Naive thymus-derived CD4-positive, alpha-beta T cell (primary cell): Measurements from ENCODE around the gene DRAP1. TPM values are rescaled to one million over a fixed set of nuclear protein-coding genes. Genes with fewer than 3 reads are reported as not detected.

Experiments used
- ATAC-seq: fragments of 150-1000 bp; cut with Tn5 transposase; 2 replicates; pipeline ENCODE4 v1.10.0; 2021; ENCODE audit warnings: mild to moderate bottlenecking, moderate library complexity
- CTCF ChIA-PET: fragments of 350-600 bp; sonication (Branson Sonifier 250); formaldehyde crosslinking; loops from one replicate; lab custom pipeline; 2021; ENCODE audit warnings: antibody characterized with exemption; lab: Charles Lee
- POLR2A ChIA-PET: fragments of 350-600 bp; sonication (Branson Sonifier 250); formaldehyde crosslinking; loops from one replicate; lab custom pipeline; 2021; ENCODE audit warnings: antibody characterized with exemption, inconsistent platforms; lab: Charles Lee
- DNase-seq, 9 donors: peaks; one replicate each; pipeline versions ENCODE4 v3.0.0 to v3.0.0-alpha.2; 2020 to 2022; ENCODE audit warnings: mixed read lengths in 1 of 9
- H3K27ac ChIP-seq: one replicate; pipeline ENCODE4 v1.7.0; 2013; ENCODE audit warnings: mild to moderate bottlenecking, low read depth, low read length, moderate library complexity
- H3K27me3 ChIP-seq, 2 donors: one replicate each; pipeline ENCODE4 v1.7.0; 2013; ENCODE audit warnings: low read length in 2 of 2, mild to moderate bottlenecking in 2 of 2, moderate library complexity in 2 of 2; ENCODE audit not compliant: control insufficient read depth in 2 of 2, insufficient read depth in 2 of 2
- H3K36me3 ChIP-seq, 3 experiments: 1 replicate in 2 of 3; 2 replicates in 1 of 3; pipeline ENCODE4 v1.7.0; 2013; ENCODE audit warnings: low read length in 3 of 3, mild to moderate bottlenecking in 3 of 3, moderate library complexity in 1 of 3; ENCODE audit not compliant: insufficient read depth in 3 of 3, control insufficient read depth in 2 of 3
- H3K4me1 ChIP-seq, 2 donors: one replicate each; pipeline ENCODE4 v1.7.0; 2013; ENCODE audit warnings: low read length in 2 of 2, mild to moderate bottlenecking in 2 of 2, moderate library complexity in 1 of 2; ENCODE audit not compliant: control insufficient read depth in 2 of 2, insufficient read depth in 2 of 2
- H3K4me3 ChIP-seq: 2 replicates; pipeline ENCODE4 v1.7.0; 2013; ENCODE audit warnings: mild to moderate bottlenecking, low read length
- H3K9me3 ChIP-seq, 3 experiments: 1 replicate in 2 of 3; 2 replicates in 1 of 3; pipeline ENCODE4 v1.7.0; 2013; ENCODE audit warnings: low read length in 3 of 3; ENCODE audit not compliant: control insufficient read depth in 2 of 3
- H3K27ac Mint-ChIP-seq, 9 donors: one replicate each; pipeline ENCODE4 v1.8.0; 2020 to 2022; ENCODE audit warnings: mixed read lengths in 9 of 9, mild to moderate bottlenecking in 8 of 9, moderate library complexity in 5 of 9, inconsistent platforms in 2 of 9
- H3K27me3 Mint-ChIP-seq, 5 donors: one replicate each; pipeline ENCODE4 v1.8.0; 2021 to 2022; ENCODE audit warnings: mixed read lengths in 5 of 5, mild to moderate bottlenecking in 1 of 5
- H3K36me3 Mint-ChIP-seq, 5 donors: one replicate each; pipeline ENCODE4 v1.8.0; 2020 to 2022; ENCODE audit warnings: mixed read lengths in 5 of 5, mild to moderate bottlenecking in 3 of 5, inconsistent platforms in 1 of 5
- H3K4me1 Mint-ChIP-seq, 7 donors: one replicate each; pipeline ENCODE4 v1.8.0; 2020 to 2022; ENCODE audit warnings: mixed read lengths in 7 of 7, mild to moderate bottlenecking in 3 of 7, inconsistent platforms in 1 of 7
- H3K4me3 Mint-ChIP-seq, 10 donors: one replicate each; pipeline ENCODE4 v1.8.0; 2020 to 2022; ENCODE audit warnings: mild to moderate bottlenecking in 10 of 10, mixed read lengths in 10 of 10, moderate library complexity in 6 of 10, inconsistent platforms in 2 of 10
- H3K9me3 Mint-ChIP-seq, 11 donors: one replicate each; pipeline ENCODE4 v1.8.0; 2020 to 2022; ENCODE audit warnings: mixed read lengths in 11 of 11, mild to moderate bottlenecking in 4 of 11, inconsistent platforms in 1 of 11, moderate library complexity in 1 of 11
- intact Hi-C, 2 donors: fragments of 100-400 bp; cut with micrococcal nuclease; formaldehyde crosslinking; loops; one replicate each; pipeline ENCODE4 v1.15.1; 2023
- polyA plus RNA-seq, 2 donors: library from polyadenylated mRNA; unstranded; fragments of 300-500 nt; fragmentation: Illumina TruSeq; gene quantifications; one replicate each; pipeline ENCODE4 v1.2.3, GENCODE V29; 2021
- total RNA-seq, 6 experiments: library from RNA in 5 of 6; stranded (reverse) in 5 of 6; gene quantifications; 1 replicate in 5 of 6; 2 replicates in 1 of 6; pipeline ENCODE4 v1.2.3 and lab custom pipeline; 2021 to 2026

The DRAP1 gene
- total and polyA plus RNA-seq, 7 experiments from 2014 or later = 72.6 to 166 (median 82.7) TPM

GRCh38 chr11:65885808-65886536 lies 33.3 kb upstream of the DRAP1 start:
- Mint-ChIP-seq H3K4me1 (peaks cover 35 to 59% (median 42%) of the 10 kb centered on the region in 7 donors), H3K27me3 (no peaks in the 10 kb centered on the region), H3K36me3 (peaks cover 0 to 11% (median 3%) of the 10 kb centered on the region in 5 donors), H3K27ac (peak overlapping the region in 8 of 9 donors; percentile 9 to 99 (median 74)), H3K9me3 (peaks cover 0 to 3% (median 0%) of the 10 kb centered on the region in 11 donors), H3K4me3 (peak overlapping the region in 6 of 10 donors; percentile 88 to 97 (median 92))
- Histone ChIP-seq H3K27me3 (no peaks in the 10 kb centered on the region), H3K9me3 (no peaks in the 10 kb centered on the region), H3K4me1 (peaks cover 26 to 33% of the 10 kb centered on the region in 2 donors), H3K27ac (no peak overlapping the region), H3K36me3 (peaks cover 0 to 27% (median 0%) of the 10 kb centered on the region in 3 experiments), H3K4me3 (no peak overlapping the region)
- no peak for ATAC-seq
- DNase-seq = peak in 1 of 9 donors; percentile 5
- CTCF ChIA-PET = interaction anchor here (0.8 to 9.0 kb wide), 16 partner anchors 9 to 178 kb away, joined by 3 to 159 read pairs (median 8); partner anchors contain the start of genes CFL1, MUS81 and SNX32
- POLR2A ChIA-PET = interaction anchor here (0.6 to 12.3 kb wide), 13 partner anchors 12 to 190 kb away, joined by 3 to 316 read pairs (median 4); partner anchors contain the start of genes BANF1, CFL1, DRAP1 and EIF1AD
- intact Hi-C loops = no loop called here

- H3K27ac Mint-ChIP-seq = peak overlapping the region; percentile 93 to 99 (median 97)
- no peak for ATAC-seq
- Histone ChIP-seq H3K4me1 (peaks cover 24 to 34% of the 10 kb centered on the region in 2 donors), H3K27ac (peak overlapping the region; percentile 92), H3K9me3 (no peaks in the 10 kb centered on the region), H3K27me3 (no peaks in the 10 kb centered on the region), H3K36me3 (peaks cover 0 to 24% (median 0%) of the 10 kb centered on the region in 3 experiments), H3K4me3 (no peak overlapping the region)
- intact Hi-C loops = no loop called here
- peaks cover 0 to 3% (median 0%) of the 10 kb centered on the region in 11 donors for H3K9me3 Mint-ChIP-seq
- peaks cover 0 to 11% (median 3%) of the 10 kb centered on the region in 5 donors for H3K36me3 Mint-ChIP-seq
- DNase-seq = peak in 1 of 9 donors; percentile 8
- no peaks in the 10 kb centered on the region for H3K27me3 Mint-ChIP-seq
- ChIA-PET CTCF (interaction anchor here (0.6 to 9.0 kb wide), 17 partner anchors 8 to 175 kb away, joined by 3 to 159 read pairs (median 5); partner anchors contain the start of genes C11orf68, CFL1, KAT5 and MUS81), POLR2A (interaction anchor here (0.7 to 12.3 kb wide), 16 partner anchors 7 to 389 kb away, joined by 3 to 316 read pairs (median 9); partner anchors contain the start of genes BANF1, C11orf68, CFL1 and CTSW)
- H3K4me1 Mint-ChIP-seq = peaks cover 38 to 58% (median 44%) of the 10 kb centered on the region in 7 donors
- H3K4me3 Mint-ChIP-seq = peak overlapping the region; percentile 88 to 97 (median 93)
Measured at GRCh38 chr11:65886826-65887722, 32.2 kb upstream of the DRAP1 start.

- Mint-ChIP-seq H3K4me1 (peaks cover 45 to 63% (median 49%) of the 10 kb centered on the region in 7 donors), H3K4me3 (peak overlapping the region; percentile 88 to 97 (median 93)), H3K36me3 (peaks cover 0 to 10% (median 3%) of the 10 kb centered on the region in 5 donors), H3K27ac (peak overlapping the region; percentile 93 to 99 (median 97)), H3K27me3 (no peaks in the 10 kb centered on the region), H3K9me3 (peaks cover 0 to 3% (median 0%) of the 10 kb centered on the region in 11 donors)
- intact Hi-C loops = loop anchor here (1.0 to 2.0 kb wide), 11 partner anchors 15 to 175 kb away; partner anchors contain the start of genes EFEMP2 (in 2 of the 2), SART1 (in 2 of the 2), BANF1 (in 1 of the 2) and C11orf68 (in 1 of the 2)
- H3K4me3 ChIP-seq = peak overlapping the region; percentile 84
- ChIA-PET POLR2A (interaction anchor here (0.7 to 12.3 kb wide), 22 partner anchors 8 to 389 kb away, joined by 3 to 316 read pairs (median 16); partner anchors contain the start of genes BANF1, C11orf68, CFL1 and CTSW), CTCF (interaction anchor here (0.6 to 9.0 kb wide), 21 partner anchors 7 to 176 kb away, joined by 3 to 159 read pairs (median 5); partner anchors contain the start of genes BANF1, C11orf68, CFL1 and EIF1AD)
- no peaks in the 10 kb centered on the region for H3K27me3 ChIP-seq
- H3K36me3 ChIP-seq = peaks cover 0 to 17% (median 0%) of the 10 kb centered on the region in 3 experiments
- DNase-seq = no peak
- H3K4me1 ChIP-seq = peaks cover 31 to 41% of the 10 kb centered on the region in 2 donors
- no peak for ATAC-seq
- H3K9me3 ChIP-seq = no peaks in the 10 kb centered on the region
- H3K27ac ChIP-seq = peak overlapping the region; percentile 92
Measured at GRCh38 chr11:65887723-65888162, 31.5 kb upstream of the DRAP1 start.

- H3K4me1 Mint-ChIP-seq = peaks cover 50 to 69% (median 53%) of the 10 kb centered on the region in 7 donors
- CTCF ChIA-PET = interaction anchor here (0.6 to 9.0 kb wide), 20 partner anchors 9 to 218 kb away, joined by 3 to 159 read pairs (median 4); partner anchors contain the start of genes BANF1, C11orf68, CFL1 and EIF1AD
- peak within 1 kb of the TSS; percentile 93 to 99 (median 97) for H3K27ac Mint-ChIP-seq
Measured at GRCh38 chr11:65888163-65888814, 30.9 kb upstream of the DRAP1 start, which contains the start of gene FIBP. TSS of gene FIBP (minus strand) at chr11:65888471. CDS start at chr11:65888418, 53 bp downstream.

More at GRCh38 chr11:65888163-65888814, 30.9 kb upstream of the DRAP1 start, which contains the start of gene FIBP:
- POLR2A ChIA-PET = interaction anchor here (0.7 to 12.3 kb wide), 22 partner anchors 9 to 390 kb away, joined by 3 to 316 read pairs (median 16); partner anchors contain the start of genes BANF1, C11orf68, CFL1 and CTSW
- H3K36me3 Mint-ChIP-seq = peaks cover 0 to 8% (median 3%) of the 10 kb centered on the region in 5 donors
- peaks cover 0 to 3% (median 0%) of the 10 kb centered on the region in 11 donors for H3K9me3 Mint-ChIP-seq
- Histone ChIP-seq H3K36me3 (peaks cover 0 to 11% (median 0%) of the 10 kb centered on the region in 3 experiments), H3K4me1 (peaks cover 37 to 45% of the 10 kb centered on the region in 2 donors), H3K27me3 (no peaks in the 10 kb centered on the region), H3K9me3 (no peaks in the 10 kb centered on the region), H3K4me3 (peak within 1 kb of the TSS; percentile 84), H3K27ac (peak within 1 kb of the TSS; percentile 92)
- ATAC-seq (peak; percentile 74), DNase-seq (peak; percentile 84 to 95 (median 90))
- intact Hi-C loops = loop anchor here (1.0 to 2.0 kb wide), 11 partner anchors 15 to 176 kb away; partner anchors contain the start of genes EFEMP2 (in 2 of the 2), SART1 (in 2 of the 2), BANF1 (in 1 of the 2) and C11orf68 (in 1 of the 2)
- H3K4me3 Mint-ChIP-seq = peak within 1 kb of the TSS; percentile 88 to 97 (median 93)
- H3K27me3 Mint-ChIP-seq = no peaks in the 10 kb centered on the region
